ENCODE measurements around the gene PRSS48. TPM values are rescaled to one million over a fixed set of nuclear protein-coding genes. Genes with fewer than 3 reads are reported as not detected.

Gene PRSS48
- polyA plus RNA-seq, 1 donor from 2014 or later: not detected

DNA sequence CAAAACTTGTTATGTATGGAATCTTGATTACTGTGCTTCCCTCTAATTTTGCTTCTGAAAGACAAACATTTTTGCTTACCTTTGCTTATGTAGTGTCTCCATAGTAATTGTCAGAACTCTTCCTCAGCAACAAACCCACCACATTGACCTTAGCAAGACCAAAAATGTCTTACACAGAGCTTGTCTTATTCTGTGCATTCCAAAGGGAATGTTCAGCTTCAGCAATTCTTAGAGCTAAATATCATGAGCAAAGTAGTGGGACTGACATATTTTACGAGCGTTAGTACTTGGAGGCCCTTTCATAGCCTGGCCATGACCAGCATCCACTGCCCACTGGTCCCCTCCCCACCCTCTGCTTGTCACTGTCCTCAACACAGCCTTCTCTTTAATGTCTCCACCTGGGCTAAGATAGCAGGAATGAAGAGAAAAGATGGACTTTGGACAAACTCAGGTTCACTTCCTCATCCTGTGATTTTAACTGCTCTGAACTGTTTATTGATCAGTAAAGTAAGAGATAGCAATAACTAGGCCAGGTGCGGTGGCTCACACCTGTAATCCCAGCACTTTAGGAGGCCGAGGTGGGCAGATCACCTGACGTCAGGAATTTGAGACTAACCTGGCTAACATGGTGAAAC, 63.9 kb downstream of the PRSS48 start:
- TF ChIP-seq POLR2AphosphoS5 (IDR thresholded peaks at IDR 0.05) (no peak), MXI1 (conservative IDR thresholded peaks at IDR 0.05; ENCODE audit: poor library complexity, severe bottlenecking) (no peak), SMC3 (conservative IDR thresholded peaks at IDR 0.05; ENCODE audit: poor library complexity) (no peak), TAF1 (IDR thresholded peaks at IDR 0.05; ENCODE audit: low read depth) (no peak), RAD21 (conservative IDR thresholded peaks at IDR 0.05) (no peak), EZH2 (IDR thresholded peaks at IDR 0.05; ENCODE audit: borderline replicate concordance, insufficient read depth, low read length, poor library complexity, severe bottlenecking) (no peak), EP300 (conservative IDR thresholded peaks at IDR 0.05; ENCODE audit: poor library complexity, severe bottlenecking) (no peak)
- TF ChIP-seq, protein P1, sequence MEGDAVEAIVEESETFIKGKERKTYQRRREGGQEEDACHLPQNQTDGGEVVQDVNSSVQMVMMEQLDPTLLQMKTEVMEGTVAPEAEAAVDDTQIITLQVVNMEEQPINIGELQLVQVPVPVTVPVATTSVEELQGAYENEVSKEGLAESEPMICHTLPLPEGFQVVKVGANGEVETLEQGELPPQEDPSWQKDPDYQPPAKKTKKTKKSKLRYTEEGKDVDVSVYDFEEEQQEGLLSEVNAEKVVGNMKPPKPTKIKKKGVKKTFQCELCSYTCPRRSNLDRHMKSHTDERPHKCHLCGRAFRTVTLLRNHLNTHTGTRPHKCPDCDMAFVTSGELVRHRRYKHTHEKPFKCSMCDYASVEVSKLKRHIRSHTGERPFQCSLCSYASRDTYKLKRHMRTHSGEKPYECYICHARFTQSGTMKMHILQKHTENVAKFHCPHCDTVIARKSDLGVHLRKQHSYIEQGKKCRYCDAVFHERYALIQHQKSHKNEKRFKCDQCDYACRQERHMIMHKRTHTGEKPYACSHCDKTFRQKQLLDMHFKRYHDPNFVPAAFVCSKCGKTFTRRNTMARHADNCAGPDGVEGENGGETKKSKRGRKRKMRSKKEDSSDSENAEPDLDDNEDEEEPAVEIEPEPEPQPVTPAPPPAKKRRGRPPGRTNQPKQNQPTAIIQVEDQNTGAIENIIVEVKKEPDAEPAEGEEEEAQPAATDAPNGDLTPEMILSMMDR (IDR thresholded peaks at IDR 0.05; ENCODE audit: poor library complexity, severe bottlenecking): no peak
- TF ChIP-seq, protein P2, sequence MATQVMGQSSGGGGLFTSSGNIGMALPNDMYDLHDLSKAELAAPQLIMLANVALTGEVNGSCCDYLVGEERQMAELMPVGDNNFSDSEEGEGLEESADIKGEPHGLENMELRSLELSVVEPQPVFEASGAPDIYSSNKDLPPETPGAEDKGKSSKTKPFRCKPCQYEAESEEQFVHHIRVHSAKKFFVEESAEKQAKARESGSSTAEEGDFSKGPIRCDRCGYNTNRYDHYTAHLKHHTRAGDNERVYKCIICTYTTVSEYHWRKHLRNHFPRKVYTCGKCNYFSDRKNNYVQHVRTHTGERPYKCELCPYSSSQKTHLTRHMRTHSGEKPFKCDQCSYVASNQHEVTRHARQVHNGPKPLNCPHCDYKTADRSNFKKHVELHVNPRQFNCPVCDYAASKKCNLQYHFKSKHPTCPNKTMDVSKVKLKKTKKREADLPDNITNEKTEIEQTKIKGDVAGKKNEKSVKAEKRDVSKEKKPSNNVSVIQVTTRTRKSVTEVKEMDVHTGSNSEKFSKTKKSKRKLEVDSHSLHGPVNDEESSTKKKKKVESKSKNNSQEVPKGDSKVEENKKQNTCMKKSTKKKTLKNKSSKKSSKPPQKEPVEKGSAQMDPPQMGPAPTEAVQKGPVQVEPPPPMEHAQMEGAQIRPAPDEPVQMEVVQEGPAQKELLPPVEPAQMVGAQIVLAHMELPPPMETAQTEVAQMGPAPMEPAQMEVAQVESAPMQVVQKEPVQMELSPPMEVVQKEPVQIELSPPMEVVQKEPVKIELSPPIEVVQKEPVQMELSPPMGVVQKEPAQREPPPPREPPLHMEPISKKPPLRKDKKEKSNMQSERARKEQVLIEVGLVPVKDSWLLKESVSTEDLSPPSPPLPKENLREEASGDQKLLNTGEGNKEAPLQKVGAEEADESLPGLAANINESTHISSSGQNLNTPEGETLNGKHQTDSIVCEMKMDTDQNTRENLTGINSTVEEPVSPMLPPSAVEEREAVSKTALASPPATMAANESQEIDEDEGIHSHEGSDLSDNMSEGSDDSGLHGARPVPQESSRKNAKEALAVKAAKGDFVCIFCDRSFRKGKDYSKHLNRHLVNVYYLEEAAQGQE (IDR thresholded peaks at IDR 0.05; ENCODE audit: borderline replicate concordance): no peak
- Histone ChIP-seq H4K20me1 (ENCODE audit: insufficient read depth) (no peaks in the 10 kb centered on the region), H3K9me2 (ENCODE audit: insufficient read depth, low read length) (no peaks in the 10 kb centered on the region), H3K27me3 (ENCODE audit: insufficient read depth, low read depth, low read length) (no peaks in the 10 kb centered on the region), H3K27ac (ENCODE audit: low read length) (no peak overlapping the region), H2AFZ (ENCODE audit: low read depth, low read length) (no peak overlapping the region), H3K9me3 (ENCODE audit: low read length) (no peaks in the 10 kb centered on the region), H3K9ac (ENCODE audit: low read length) (no peak overlapping the region), H3K4me3 (ENCODE audit: low read length) (no peak overlapping the region), H3F3A (ENCODE audit: insufficient read depth, low read length, poor library complexity, severe bottlenecking) (no peaks in the 10 kb centered on the region), H3K79me2 (replicated peaks; ENCODE audit: insufficient read depth, low read length) (no peaks in the 10 kb centered on the region), H3K4me2 (ENCODE audit: low read length) (no peak overlapping the region), H3K36me3 (ENCODE audit: insufficient read depth, low read length) (no peaks in the 10 kb centered on the region)

Small RNA genes within 50 kb of the gene (small RNA-seq; reads per million reads assigned to genes)
- gene AC104819.2 (0 reads per million in 3 experiments), gene RNU6-1282P (0 reads per million in 3 experiments)

Other genes starting within 250 kb of the PRSS48 start
- 4,097 and 4,982 TPM in 2 replicates for gene RPS3A, start 177.5 kb upstream of the PRSS48 start, polyA plus RNA-seq
- gene SH3D19, start 48.4 kb downstream of the PRSS48 start, polyA plus RNA-seq: 0.46 and 0.64 TPM in 2 replicates
- gene FHIP1A, start 132.0 kb downstream of the PRSS48 start, polyA plus RNA-seq: not detected in 2 replicates

All from neural cell (in vitro differentiated cells).